SK-N-SH (cell line): Measurements from ENCODE around the gene SDHAF4.

Experiments
- CTCF ChIP-seq: fragments of 200-600 bp; sonication (generic); IDR thresholded peaks from 2 replicates; pipeline ENCODE4 v1.6.1; 2017; ENCODE audit warnings: antibody characterized with exemption, mild to moderate bottlenecking, moderate library complexity
- EP300 ChIP-seq, 2 experiments: IDR thresholded peaks; 2 replicates each; pipeline versions ENCODE4 v1.4.0 to v1.6.1; 2012; ENCODE audit warnings: borderline replicate concordance in 1 of 2, low read depth in 1 of 2, low read length in 1 of 2
- FOXJ3 ChIP-seq: sonication (generic); formaldehyde crosslinking; IDR thresholded peaks from 2 replicates; pipeline ENCODE4 v1.5.1; 2020; ENCODE audit warnings: mild to moderate bottlenecking, missing genetic modification reagents
- GATA2 ChIP-seq: sonication (generic); formaldehyde crosslinking; IDR thresholded peaks from 2 replicates; pipeline ENCODE4 v1.5.0; 2020; ENCODE audit warnings: mild to moderate bottlenecking, missing genetic modification reagents
- JUND ChIP-seq: IDR thresholded peaks from 2 replicates; pipeline ENCODE4 v1.4.0; 2012
- MAX ChIP-seq: IDR thresholded peaks from 2 replicates; pipeline ENCODE4 v1.4.0; 2012; ENCODE audit warnings: low read depth
- MEF2A ChIP-seq: IDR thresholded peaks from 2 replicates; pipeline ENCODE4 v1.4.0; 2012; ENCODE audit warnings: low read depth, borderline replicate concordance
- NRF1 ChIP-seq: IDR thresholded peaks from 2 replicates; pipeline ENCODE4 v1.6.1; 2012; ENCODE audit warnings: low read depth, mild to moderate bottlenecking, low read length
- RFX5 ChIP-seq: IDR thresholded peaks from 2 replicates; pipeline ENCODE4 v1.6.1; 2012; ENCODE audit warnings: mild to moderate bottlenecking, improper control_type of control experiment, low read length
- SMC3 ChIP-seq: IDR thresholded peaks from 2 replicates; pipeline ENCODE4 v1.6.1; 2012; ENCODE audit warnings: low read depth, low read length, improper control_type of control experiment
- TAF1 ChIP-seq: IDR thresholded peaks from 2 replicates; pipeline ENCODE4 v1.6.1; 2012; ENCODE audit warnings: low read depth, mild to moderate bottlenecking, low read length, moderate library complexity, borderline replicate concordance
- USF2 ChIP-seq: fragments of 150-350 bp; IDR thresholded peaks from 2 replicates; pipeline ENCODE4 v1.6.1; 2017; ENCODE audit warnings: antibody characterized with exemption, low read length, low read depth, borderline replicate concordance
- TF ChIP-seq, protein P1 (sequence below): IDR thresholded peaks from 2 replicates; pipeline ENCODE4 v1.4.0; 2012; ENCODE audit warnings: low read depth, borderline replicate concordance

GRCh38 chr6:70518723-70519122 is 48.0 kb upstream of the SDHAF4 start:
- no peak for TF ChIP-seq CTCF
- TF ChIP-seq, protein P1, sequence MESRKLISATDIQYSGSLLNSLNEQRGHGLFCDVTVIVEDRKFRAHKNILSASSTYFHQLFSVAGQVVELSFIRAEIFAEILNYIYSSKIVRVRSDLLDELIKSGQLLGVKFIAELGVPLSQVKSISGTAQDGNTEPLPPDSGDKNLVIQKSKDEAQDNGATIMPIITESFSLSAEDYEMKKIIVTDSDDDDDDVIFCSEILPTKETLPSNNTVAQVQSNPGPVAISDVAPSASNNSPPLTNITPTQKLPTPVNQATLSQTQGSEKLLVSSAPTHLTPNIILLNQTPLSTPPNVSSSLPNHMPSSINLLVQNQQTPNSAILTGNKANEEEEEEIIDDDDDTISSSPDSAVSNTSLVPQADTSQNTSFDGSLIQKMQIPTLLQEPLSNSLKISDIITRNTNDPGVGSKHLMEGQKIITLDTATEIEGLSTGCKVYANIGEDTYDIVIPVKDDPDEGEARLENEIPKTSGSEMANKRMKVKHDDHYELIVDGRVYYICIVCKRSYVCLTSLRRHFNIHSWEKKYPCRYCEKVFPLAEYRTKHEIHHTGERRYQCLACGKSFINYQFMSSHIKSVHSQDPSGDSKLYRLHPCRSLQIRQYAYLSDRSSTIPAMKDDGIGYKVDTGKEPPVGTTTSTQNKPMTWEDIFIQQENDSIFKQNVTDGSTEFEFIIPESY: no peak
- TF ChIP-seq JUND: no peak
- no peak for TF ChIP-seq GATA2 (CRISPR knock-in tag)
- no peak for TF ChIP-seq FOXJ3 (CRISPR knock-in tag)
- TF ChIP-seq SMC3: no peak
- no peak for TF ChIP-seq USF2
- TF ChIP-seq MEF2A: no peak
- no peak for TF ChIP-seq RFX5
- no peak for TF ChIP-seq NRF1
- no peak for TF ChIP-seq TAF1
- TF ChIP-seq EP300 (IDR thresholded peaks at IDR 0.05; ENCODE audit: borderline replicate concordance in 1 of 2, low read depth in 1 of 2, low read length in 1 of 2): no peak
- no peak for TF ChIP-seq MAX
